H1 (cell line): ENCODE data around the gene EFEMP2. TPM values are rescaled to one million over a fixed set of nuclear protein-coding genes. Genes with fewer than 3 reads are reported as not detected.

Experiments used
- ATF3 ChIP-seq: IDR thresholded peaks from 2 replicates; pipeline ENCODE4 v1.6.1; 2011; ENCODE audit warnings: low read depth, mild to moderate bottlenecking, low read length; ENCODE audit not compliant: insufficient read depth
- BACH1 ChIP-seq: IDR thresholded peaks from 2 replicates; pipeline ENCODE4 v1.6.1; 2012; ENCODE audit warnings: low read length, improper control_type of control experiment
- CEBPB ChIP-seq: IDR thresholded peaks from 2 replicates; pipeline ENCODE4 v1.6.1; 2012; ENCODE audit warnings: low read depth, low read length
- EGR1 ChIP-seq: IDR thresholded peaks from 2 replicates; pipeline ENCODE4 v1.6.1; 2011; ENCODE audit warnings: low read depth, low read length, borderline replicate concordance
- EZH2 ChIP-seq: fragments of 200-600 bp; sonication (generic); IDR thresholded peaks from 2 replicates; pipeline ENCODE4 v1.7.1; 2012; ENCODE audit warnings: low read depth, mild to moderate bottlenecking, moderate library complexity, low read length, inconsistent platforms; ENCODE audit not compliant: severe bottlenecking
- FOSL1 ChIP-seq: IDR thresholded peaks from 2 replicates; pipeline ENCODE4 v1.6.1; 2011; ENCODE audit warnings: mild to moderate bottlenecking, low read depth, low read length, moderate library complexity; ENCODE audit not compliant: insufficient read depth
- GABPA ChIP-seq: IDR thresholded peaks from 2 replicates; pipeline ENCODE4 v1.6.1; 2011; ENCODE audit warnings: mild to moderate bottlenecking, low read length, moderate library complexity, borderline replicate concordance; ENCODE audit not compliant: insufficient read depth
- HDAC2 ChIP-seq, 2 experiments: fragments of 300-600 bp in 1 of 2; sonication (generic) in 1 of 2; IDR thresholded peaks; 2 replicates each; pipeline ENCODE4 v1.6.1; 2011 to 2012; ENCODE audit warnings: low read depth in 2 of 2, low read length in 2 of 2, mild to moderate bottlenecking in 2 of 2, moderate library complexity in 2 of 2, borderline replicate concordance in 1 of 2, inconsistent platforms in 1 of 2
- KDM4A ChIP-seq: IDR thresholded peaks from one replicate; pipeline ENCODE4 v1.7.1; 2012; ENCODE audit warnings: low read depth, mild to moderate bottlenecking, moderate library complexity, low read length, inconsistent platforms; ENCODE audit not compliant: severe bottlenecking
- KDM5A ChIP-seq: fragments of 200-600 bp; IDR thresholded peaks from 2 replicates; pipeline ENCODE4 v1.7.1; 2012; ENCODE audit warnings: mild to moderate bottlenecking, low read length, inconsistent platforms, mixed read lengths
- MAX ChIP-seq: IDR thresholded peaks from 2 replicates; pipeline ENCODE4 v1.6.1; 2012; ENCODE audit warnings: inconsistent platforms
- NANOG ChIP-seq: IDR thresholded peaks from 2 replicates; pipeline ENCODE4 v1.6.1; 2011; ENCODE audit warnings: low read length, low read depth, mild to moderate bottlenecking, inconsistent platforms; ENCODE audit not compliant: insufficient read depth, poor library complexity, severe bottlenecking
- PHF8 ChIP-seq: fragments of 200-600 bp; sonication (generic); conservative IDR thresholded peaks from 2 replicates; pipeline ENCODE4 v1.7.1; 2012; ENCODE audit warnings: low read depth, mild to moderate bottlenecking, inconsistent platforms, low read length, moderate library complexity
- POLR2AphosphoS5 ChIP-seq: IDR thresholded peaks from 2 replicates; pipeline ENCODE4 v1.6.1; 2011; ENCODE audit warnings: low read depth, low read length
- RBBP5 ChIP-seq: IDR thresholded peaks from 2 replicates; pipeline ENCODE4 v1.7.1; 2012; ENCODE audit warnings: low read depth, mild to moderate bottlenecking, inconsistent platforms, low read length, moderate library complexity, borderline replicate concordance
- RNF2 ChIP-seq: fragments of 200-900, 300-1000 bp; sonication (generic); IDR thresholded peaks from 2 replicates; pipeline ENCODE4 v1.7.1; 2016; ENCODE audit warnings: borderline replicate concordance, low read depth, mild to moderate bottlenecking, antibody characterized with exemption, low read length; ENCODE audit not compliant: poor library complexity, severe bottlenecking; ENCODE audit errors: missing control alignments
- RXRA ChIP-seq: IDR thresholded peaks from 2 replicates; pipeline ENCODE4 v1.6.1; 2011; ENCODE audit warnings: low read depth, mild to moderate bottlenecking, low read length, moderate library complexity; ENCODE audit not compliant: insufficient read depth
- SIRT6 ChIP-seq: IDR thresholded peaks from one replicate; pipeline ENCODE4 v1.7.1; 2012; ENCODE audit warnings: low read length, inconsistent platforms
- TCF12 ChIP-seq: IDR thresholded peaks from 2 replicates; pipeline ENCODE4 v1.6.1; 2011; ENCODE audit warnings: low read depth, mild to moderate bottlenecking, low read length
- YY1 ChIP-seq: IDR thresholded peaks from 2 replicates; pipeline ENCODE4 v1.6.1; 2011; ENCODE audit warnings: low read depth, mild to moderate bottlenecking, low read length
- ZNF274 ChIP-seq: IDR thresholded peaks from 2 replicates; pipeline ENCODE4 v1.7.0; 2012; ENCODE audit warnings: low read length, borderline replicate concordance; ENCODE audit errors: extremely low read depth
- polyA plus RNA-seq, 7 experiments: library from polyadenylated mRNA; depleted of rRNA in 3 of 7; stranded (reverse) in 5 of 7; unstranded in 2 of 7; fragments of >200 nt in 5 of 7; fragments of 200-250 nt in 2 of 7; gene quantifications; 1 replicate in 5 of 7; 2 replicates in 1 of 7; 4 replicates in 1 of 7; pipeline versions ENCODE4 v1.2.1 to v1.2.3, GENCODE V29; 2011 to 2013; ENCODE audit warnings: missing spikeins in 2 of 7, mixed read lengths in 2 of 7
- total RNA-seq: library from RNA; stranded (reverse); fragmentation: NEBNext Ultra II Directional; extraction: Animal tissue kit (Norgen Biotek cat#: 25700); gene quantifications from 2 replicates; pipeline ENCODE4 v1.2.1, GENCODE V29; 2021

Gene EFEMP2
- total and polyA plus RNA-seq, 2 of the 8 experiments (the other 6 are each of a cell fraction or from before 2014, with no cell fraction given) = 8.8 to 17.2 TPM

- TF ChIP-seq HDAC2 (IDR thresholded peaks at IDR 0.05; ENCODE audit: borderline replicate concordance in 1 of 2, low read depth in 2 of 2, low read length in 2 of 2) = peak; percentile 31 to 67; a peak in 2 of 4 replicates
- TF ChIP-seq KDM4A = peak; percentile 36
- no peak for TF ChIP-seq EZH2
- TF ChIP-seq MAX = peak; percentile 33
- TF ChIP-seq BACH1 = no peak
- peak; percentile 87 for TF ChIP-seq EGR1
- no peak for TF ChIP-seq ZNF274
- TF ChIP-seq YY1 = 0 out of 2 replicates have a peak, but pooled peaks have one; percentile 11
- no peak for TF ChIP-seq CEBPB
- no peak for TF ChIP-seq KDM5A
- TF ChIP-seq ATF3 = no peak
- TF ChIP-seq RXRA = no peak
- peak; percentile 3; the same call in 1 of the 2 replicates for TF ChIP-seq RBBP5
- TF ChIP-seq SIRT6 = no peak
- no peak; the same call in 1 of the 2 replicates for TF ChIP-seq POLR2AphosphoS5
- TF ChIP-seq PHF8 = peak; percentile 70
- TF ChIP-seq TCF12 = no peak
- TF ChIP-seq FOSL1 = no peak
- peak; percentile 74; the same call in 1 of the 2 replicates for TF ChIP-seq GABPA
- TF ChIP-seq NANOG = peak; percentile 35
- no peak for TF ChIP-seq RNF2
These were observed 12.1 kb downstream of the EFEMP2 start, which contains the start of gene MUS81 (continued) for GRCh38 chr11:65860278-65861164.
